GM21381 (cell line): ENCODE results near the gene LIPK.

Source experiments
- ATAC-seq: cut with Tn5 transposase; IDR thresholded peaks from one replicate; pipeline ENCODE4 v1.9.1; 2021; ENCODE audit warnings: mild to moderate bottlenecking, moderate library complexity; ENCODE audit not compliant: unreplicated experiment

Gene LIPK

DNA sequence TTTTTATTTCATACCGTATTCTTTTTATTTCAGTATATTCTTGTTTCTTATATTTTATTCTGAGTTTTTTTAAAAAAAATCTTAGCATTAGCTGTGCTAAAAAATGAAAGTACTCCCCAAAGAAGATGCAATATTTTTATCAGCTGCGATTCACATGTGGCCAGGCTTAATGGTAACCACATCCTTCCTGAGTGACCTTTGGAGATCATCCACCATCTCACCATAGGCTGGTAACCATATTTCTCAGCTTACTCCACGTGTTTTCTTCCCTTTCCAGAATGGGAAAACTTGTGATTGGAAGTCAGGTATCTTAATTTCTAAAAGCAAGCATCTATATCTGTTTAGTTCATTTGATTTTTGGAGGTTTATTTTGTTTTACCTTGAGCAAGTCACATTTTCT, 77.7 kb downstream of the LIPK start:
- no peak for ATAC-seq

DNA sequence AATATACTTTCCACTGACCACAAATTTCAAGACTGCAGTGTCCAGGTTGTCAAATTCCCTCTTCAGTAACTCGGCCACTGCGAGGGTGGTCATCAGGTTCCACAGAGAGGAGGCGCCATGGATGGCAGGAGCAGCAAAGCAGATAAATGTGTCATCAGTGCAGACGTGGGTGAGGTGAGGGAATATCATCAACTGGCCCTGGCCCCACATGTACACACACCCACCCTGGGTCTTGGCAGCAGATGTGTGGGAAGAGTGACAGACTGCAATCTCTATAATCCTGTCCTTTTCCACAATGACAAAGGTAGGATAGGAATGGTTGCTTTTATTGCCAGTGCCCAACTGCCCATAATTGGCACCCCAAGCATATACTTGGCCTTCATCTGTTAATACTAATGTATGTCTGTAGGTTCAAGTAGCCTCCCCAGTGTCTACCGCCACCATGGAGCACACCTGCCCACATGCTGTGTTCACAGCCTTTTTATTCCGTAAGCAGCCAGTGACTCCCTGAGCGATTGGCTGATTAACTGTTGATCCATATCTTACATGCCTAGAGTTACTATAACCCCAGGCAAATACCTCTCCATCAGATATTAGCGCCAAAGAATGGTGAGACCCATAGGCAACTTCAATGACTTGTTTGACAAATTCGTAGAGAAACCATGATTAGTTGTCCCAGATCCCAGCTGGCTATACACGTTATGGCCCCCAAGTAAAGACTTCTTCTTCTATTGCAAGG, 80.2 kb downstream of the LIPK start:
- ATAC-seq = no peak

DNA sequence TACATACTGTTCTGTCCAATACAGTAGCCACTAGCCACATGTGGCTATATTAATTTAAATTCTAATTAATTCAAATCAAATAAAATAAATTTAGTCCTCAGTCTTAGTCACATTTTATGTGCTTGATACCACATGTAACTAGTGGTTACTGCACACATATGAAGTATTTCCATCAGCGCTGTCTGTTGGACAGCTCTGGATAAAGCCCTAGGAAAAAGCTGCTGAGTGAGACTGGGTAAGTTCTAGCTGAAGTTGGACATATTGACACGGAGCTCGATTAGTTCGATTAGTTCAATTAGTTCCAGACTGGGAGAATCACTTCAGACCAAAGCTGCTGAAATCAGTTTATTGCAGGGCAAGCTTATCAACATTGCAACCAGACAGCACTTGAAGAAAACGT, 81.4 kb downstream of the LIPK start:
- no peak for ATAC-seq

DNA sequence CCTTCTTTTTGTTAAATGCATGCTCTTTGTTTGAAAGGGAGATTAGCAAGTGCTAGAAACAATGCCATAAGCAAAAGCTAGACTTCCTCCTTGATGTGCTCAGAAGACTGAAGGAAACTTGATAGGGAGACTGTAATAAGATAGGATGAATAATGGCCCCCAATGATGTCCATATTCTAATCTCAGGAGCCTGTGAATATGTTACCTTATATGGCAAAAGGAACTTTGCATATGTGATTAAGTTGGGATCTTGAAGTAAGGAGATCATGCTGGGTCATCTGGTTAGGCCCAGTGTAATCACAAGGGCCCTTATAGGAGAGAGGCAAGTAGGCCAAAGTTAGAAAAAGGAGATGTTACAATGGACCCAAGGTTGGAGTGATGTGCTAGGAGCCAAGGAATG, 82.9 kb downstream of the LIPK start:
- ATAC-seq = no peak

DNA sequence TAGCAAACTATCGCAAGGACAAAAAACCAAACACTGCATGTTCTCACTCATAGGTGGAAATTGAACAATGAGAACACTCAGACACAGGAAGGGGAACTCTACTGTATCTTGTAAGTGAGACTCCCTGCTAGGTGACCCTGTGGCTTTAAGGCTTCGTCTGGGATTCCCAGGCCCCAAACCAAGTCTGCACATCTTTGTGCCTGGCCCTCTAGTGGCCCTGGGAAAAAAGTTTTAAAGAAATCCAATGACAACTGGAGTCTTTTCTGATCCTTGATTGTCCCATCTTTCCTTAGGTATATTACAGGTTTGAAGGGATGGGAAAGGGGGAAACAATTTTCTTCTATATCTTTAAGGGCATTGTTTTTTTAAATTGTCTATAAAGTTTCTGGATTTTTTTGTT, 85.9 kb downstream of the LIPK start:
- no peak for ATAC-seq

DNA sequence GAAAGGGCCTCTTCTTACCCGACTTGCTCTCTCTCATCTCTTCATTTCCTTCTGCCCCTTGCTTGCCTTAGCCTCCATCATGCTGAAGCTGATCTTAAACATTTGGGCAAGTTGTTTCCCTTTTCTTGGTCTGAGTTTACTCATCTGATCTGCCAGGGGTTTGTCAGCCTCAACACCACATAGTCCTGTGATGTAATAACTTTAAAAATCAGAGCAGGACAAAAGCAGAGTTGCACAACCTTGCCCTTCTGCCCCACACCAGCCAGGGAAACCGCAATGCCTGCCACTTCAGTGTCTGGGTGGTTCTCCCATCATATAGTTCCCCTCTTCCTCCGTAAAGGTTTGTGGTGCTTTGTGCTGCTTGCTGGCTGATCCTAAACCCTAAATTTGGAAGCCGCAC, 86.6 kb downstream of the LIPK start:
- ATAC-seq = no peak

DNA sequence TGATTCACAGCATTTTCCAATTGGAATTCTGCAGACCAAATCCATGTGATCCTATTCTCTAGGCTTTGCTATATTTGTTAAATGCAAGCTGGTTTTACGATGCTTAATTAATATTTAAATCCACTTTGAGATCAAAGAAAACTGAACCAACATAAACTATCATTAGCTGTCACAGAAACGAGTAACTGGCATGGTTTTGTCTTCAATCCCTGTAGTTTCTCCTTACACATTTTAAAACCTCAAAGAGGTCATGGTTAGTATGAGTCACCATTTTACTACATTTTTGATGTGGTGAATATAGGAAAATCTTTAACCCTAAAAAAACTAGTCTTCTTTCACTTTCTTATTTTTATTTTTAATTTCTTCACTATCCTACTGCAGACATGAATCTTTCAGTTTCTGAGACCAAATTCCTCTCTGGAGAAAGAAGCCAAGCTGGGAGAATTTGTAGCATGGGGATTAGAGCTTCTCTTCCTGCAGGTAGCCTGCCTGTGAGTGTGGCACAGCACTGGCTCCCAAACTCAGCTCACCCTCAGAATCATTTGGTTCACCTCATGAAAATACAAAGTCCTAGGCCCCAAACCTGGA, 87.8 kb downstream of the LIPK start:
- ATAC-seq = no peak

DNA sequence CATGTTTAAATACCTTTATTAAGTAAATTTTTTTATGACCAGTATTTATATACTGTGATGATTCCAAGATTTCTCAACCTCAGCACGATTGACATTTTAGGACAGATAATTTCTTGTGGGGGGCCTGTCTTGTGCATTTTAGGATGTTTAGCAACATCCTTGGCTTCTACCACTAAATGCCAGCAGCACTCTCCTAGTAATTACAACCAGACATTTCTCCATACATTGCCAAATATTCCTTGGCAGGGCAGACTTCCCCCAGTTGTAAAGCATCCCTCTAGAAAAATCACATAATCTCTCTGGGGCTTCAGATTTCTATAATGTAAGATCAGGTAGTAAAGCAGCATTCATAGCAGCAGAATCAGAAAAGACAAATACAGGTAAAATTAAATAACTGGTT, 88.7 kb downstream of the LIPK start:
- no peak for ATAC-seq

DNA sequence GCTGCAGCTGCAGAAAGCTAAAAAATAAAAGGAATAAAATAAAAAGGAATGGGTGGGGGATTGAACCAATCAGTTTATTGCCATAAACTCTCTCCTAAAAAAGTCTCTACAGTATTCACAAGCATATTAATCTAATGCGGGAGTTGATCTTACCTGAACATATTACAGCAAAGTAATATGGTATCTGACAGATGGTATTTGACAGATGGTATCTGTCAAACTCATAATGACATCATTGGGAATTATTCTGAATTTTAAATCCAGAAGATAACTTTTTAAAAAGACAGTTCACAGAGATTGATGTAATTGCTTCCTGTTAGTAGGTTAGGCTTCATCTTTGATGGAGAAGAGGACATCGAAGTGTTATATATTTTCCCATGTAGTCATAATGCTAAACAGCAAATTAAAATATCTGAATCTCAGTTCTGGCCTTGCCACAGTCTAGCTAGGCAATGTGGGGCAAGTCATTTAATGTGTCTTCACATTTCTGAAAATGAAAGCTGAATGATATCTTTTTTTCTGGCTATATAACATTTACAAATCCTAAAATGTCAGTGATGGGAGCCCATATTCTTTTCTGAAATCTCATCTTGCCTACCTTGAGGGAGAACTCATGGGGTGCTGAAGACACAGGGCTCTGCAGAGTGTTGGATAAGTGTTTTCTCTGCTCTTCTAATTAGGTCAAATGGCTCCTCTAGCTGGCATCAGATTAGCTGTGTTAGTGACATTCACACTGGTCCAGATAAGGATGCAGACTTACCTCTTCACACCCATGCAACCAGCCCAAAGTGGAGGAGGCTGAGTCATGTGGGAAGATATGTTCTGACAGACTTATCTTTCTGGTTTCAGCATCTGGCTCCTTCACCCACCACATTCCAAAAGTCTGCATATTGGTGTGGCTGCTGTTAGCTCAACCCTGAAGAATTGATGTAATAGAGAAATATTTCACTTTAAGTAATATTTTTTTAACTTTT, 94.4 kb downstream of the LIPK start:
- ATAC-seq = no peak
